ENCODE data around the gene IL1F10.

IL1F10 gene

GRCh38 chr2:113112871-113113270, 45.1 kb downstream of the IL1F10 start:
- DNase-seq (ENCODE audit: low read depth) = no peak

- no peak for DNase-seq (ENCODE audit: low read depth)
These were observed 46.0 kb downstream of the IL1F10 start for GRCh38 chr2:113113807-113114206.

GRCh38 chr2:113114224-113114945, 46.6 kb downstream of the IL1F10 start:
- DNase-seq (ENCODE audit: low read depth) = no peak

GRCh38 chr2:113114996-113115395, 47.2 kb downstream of the IL1F10 start:
- no peak for DNase-seq (ENCODE audit: low read depth)

- DNase-seq (ENCODE audit: low read depth) = no peak
These were observed 48.6 kb downstream of the IL1F10 start for GRCh38 chr2:113116100-113116958.

- DNase-seq (ENCODE audit: low read depth) = no peak
These were observed 49.9 kb downstream of the IL1F10 start for GRCh38 chr2:113117541-113118262.

- no peak for DNase-seq (ENCODE audit: low read depth)
These were observed 50.5 kb downstream of the IL1F10 start for GRCh38 chr2:113118263-113118657.

- DNase-seq (ENCODE audit: low read depth) = no peak
These were observed 51.3 kb downstream of the IL1F10 start for GRCh38 chr2:113119111-113119510.

- DNase-seq (ENCODE audit: low read depth) = no peak
These were observed 53.1 kb downstream of the IL1F10 start for GRCh38 chr2:113120861-113121260.

- no peak for DNase-seq (ENCODE audit: low read depth)
These were observed 54.6 kb downstream of the IL1F10 start for GRCh38 chr2:113122364-113122763.

GRCh38 chr2:113123726-113124125, 56.0 kb downstream of the IL1F10 start:
- no peak for DNase-seq (ENCODE audit: low read depth)

GRCh38 chr2:113124181-113124961, 56.6 kb downstream of the IL1F10 start:
- no peak for DNase-seq (ENCODE audit: low read depth)

All from activated T-cell treated with anti-CD3 and anti-CD28 coated beads for 24 hours (primary cell).